OCI-LY7 (cell line): ENCODE data around the gene CIC. TPM values are rescaled to one million over a fixed set of nuclear protein-coding genes. Genes with fewer than 3 reads are reported as not detected.

Experiments
- BruUV-seq: library from RNA; stranded (reverse); fragments of 400-500 nt; replicated peaks from 2 replicates; lab custom pipeline; 2021; lab: Mats Ljungman, UMichigan
- CTCF ChIA-PET: fragments of 300-600 bp; sonication (Branson Sonifier 250); formaldehyde crosslinking; loops from one replicate; lab custom pipeline; 2022; ENCODE audit warnings: antibody characterized with exemption; ENCODE audit not compliant: unreplicated experiment; lab: Charles Lee
- POLR2A ChIA-PET: fragments of 300-600 bp; sonication (Branson Sonifier 250); formaldehyde crosslinking; loops from one replicate; lab custom pipeline; 2022; ENCODE audit warnings: antibody characterized with exemption; lab: Charles Lee
- DNase-seq: peaks from one replicate; pipeline ENCODE4 v3.0.0-alpha.2; 2015; ENCODE audit warnings: low spot score
- H2AFZ ChIP-seq: fragments of 200-600 bp; sonication (generic), shearing (Covaris generic); 2 replicates; pipeline ENCODE4 v1.6.1; 2014; ENCODE audit warnings: mild to moderate bottlenecking, antibody characterized with exemption, low read length, moderate library complexity
- H3K27ac ChIP-seq: fragments of 200-600 bp; sonication (generic); 2 replicates; pipeline ENCODE4 v1.5.1; 2014; ENCODE audit warnings: mixed run types, low read depth, mild to moderate bottlenecking, moderate library complexity, low read length, inconsistent platforms; ENCODE audit not compliant: poor library complexity, severe bottlenecking
- H3K36me3 ChIP-seq: fragments of 200-600 bp; sonication (generic); 2 replicates; pipeline ENCODE4 v1.6.1; 2014; ENCODE audit warnings: mild to moderate bottlenecking, antibody characterized with exemption, low read length, moderate library complexity, mixed read lengths; ENCODE audit not compliant: insufficient read depth
- H3K4me1 ChIP-seq: fragments of 200-600 bp; sonication (generic); 2 replicates; pipeline ENCODE4 v1.5.1; 2014; ENCODE audit warnings: mild to moderate bottlenecking, low read length; ENCODE audit not compliant: insufficient read depth, poor library complexity, severe bottlenecking
- H3K4me2 ChIP-seq: fragments of 200-600 bp; sonication (generic); 2 replicates; pipeline ENCODE4 v1.6.1; 2014; ENCODE audit warnings: mild to moderate bottlenecking, low read length
- H3K4me3 ChIP-seq: fragments of 200-600 bp; sonication (generic); 2 replicates; pipeline ENCODE4 v1.5.1; 2014; ENCODE audit warnings: mild to moderate bottlenecking, low read depth, low read length; ENCODE audit not compliant: poor library complexity, severe bottlenecking
- H3K79me2 ChIP-seq: fragments of 200-600 bp; sonication (generic); 2 replicates; pipeline ENCODE4 v1.6.1; 2016; ENCODE audit warnings: low read depth, mild to moderate bottlenecking, low read length, moderate library complexity, mixed read lengths; ENCODE audit not compliant: insufficient read depth
- H3K9me2 ChIP-seq: fragments of 200-600 bp; sonication (generic); 2 replicates; pipeline ENCODE4 v1.6.1; 2016; ENCODE audit warnings: mild to moderate bottlenecking, low read length, mixed read lengths; ENCODE audit not compliant: insufficient read depth
- H3K9me3 ChIP-seq: fragments of 200-600 bp; sonication (generic); 2 replicates; pipeline ENCODE4 v1.6.1; 2014; ENCODE audit warnings: mild to moderate bottlenecking, mixed run types, low read length, mixed read lengths
- H4K20me1 ChIP-seq: fragments of 200-600 bp; sonication (generic); 2 replicates; pipeline ENCODE4 v1.6.1; 2014; ENCODE audit warnings: mild to moderate bottlenecking, antibody characterized with exemption, low read length, moderate library complexity, mixed read lengths; ENCODE audit not compliant: insufficient read depth
- CTCF ChIP-seq: fragments of 200-600 bp; sonication (generic); conservative IDR thresholded peaks from 2 replicates; pipeline ENCODE4 v1.5.1; 2014; ENCODE audit warnings: mild to moderate bottlenecking, antibody characterized with exemption, low read length, moderate library complexity, mixed read lengths
- EZH2phosphoT487 ChIP-seq: fragments of 200-600 bp; sonication (generic); IDR thresholded peaks from 2 replicates; pipeline ENCODE4 v1.6.1; 2018; ENCODE audit warnings: low read depth, borderline replicate concordance, mild to moderate bottlenecking, mixed run types, antibody characterized with exemption, low read length, moderate library complexity, mixed read lengths
- intact Hi-C: fragments of 100-400 bp; cut with micrococcal nuclease; formaldehyde crosslinking; loops from one replicate; pipeline ENCODE4 v1.10.0; 2022; ENCODE audit not compliant: unreplicated experiment
- total RNA-seq, 2 experiments: library from RNA; depleted of rRNA in 1 of 2; stranded (reverse); fragments of >200 nt in 1 of 2; shearing (Covaris generic) in 1 of 2; gene quantifications; 2 replicates each; pipeline ENCODE4 v1.2.3, GENCODE V29; 2014 to 2022

The CIC gene
- total RNA-seq, 2 experiments from 2014 or later = 26.8 to 48.2 TPM

GRCh38 chr19:42241279-42241678, 27.8 kb upstream of the CIC start:
- H3K9me3 ChIP-seq = no peaks in the 10 kb centered on the region

GRCh38 chr19:42242069-42242511, 27.0 kb upstream of the CIC start:
- peaks cover 37% of the 10 kb centered on the region; the same call in 1 of the 2 replicates for H3K36me3 ChIP-seq
- DNase-seq = peak; percentile 43
- no peak for TF ChIP-seq EZH2phosphoT487
- TF ChIP-seq CTCF = no peak
- H3K4me1 ChIP-seq = peaks cover 33% of the 10 kb centered on the region
- no peaks in the 10 kb centered on the region for H3K9me2 ChIP-seq
- ChIA-PET POLR2A (interaction anchor here (0.5 to 1.8 kb wide), 4 partner anchors 21 to 101 kb away, joined by 4 to 9 read pairs (median 6); partner anchors contain the start of gene ZNF526), CTCF (no interaction called here)
- peak overlapping the region; percentile 4; the same call in 1 of the 2 replicates for H2AFZ ChIP-seq
- intact Hi-C loops = loop anchor here (2.0 kb wide), 1 partner anchor 133 kb away; no protein-coding TSS in a partner anchor
- H3K27ac ChIP-seq = peak overlapping the region; percentile 31
- no TSS peak for BruUV-seq
- no peaks in the 10 kb centered on the region for H4K20me1 ChIP-seq
- H3K4me3 ChIP-seq = peak overlapping the region; percentile 92
- H3K79me2 ChIP-seq = peaks cover 22% of the 10 kb centered on the region
- peak overlapping the region; percentile 96 for H3K4me2 ChIP-seq
- H3K9me3 ChIP-seq = no peaks in the 10 kb centered on the region

More at GRCh38 chr19:42241279-42241678, 27.8 kb upstream of the CIC start:
- H3K79me2 ChIP-seq = peaks cover 22% of the 10 kb centered on the region
- peak overlapping the region; percentile 92 for H3K4me3 ChIP-seq
- H3K9me2 ChIP-seq = no peaks in the 10 kb centered on the region
- no peak overlapping the region for H2AFZ ChIP-seq
- TSS peak; percentile 39 for BruUV-seq
- ChIA-PET POLR2A (no interaction called here), CTCF (no interaction called here)
- H3K27ac ChIP-seq = no peak overlapping the region
- H3K4me2 ChIP-seq = peak overlapping the region; percentile 96
- no peak for TF ChIP-seq CTCF
- no peak for TF ChIP-seq EZH2phosphoT487
- no peak for DNase-seq
- H4K20me1 ChIP-seq = no peaks in the 10 kb centered on the region
- peaks cover 27% of the 10 kb centered on the region for H3K4me1 ChIP-seq
- H3K36me3 ChIP-seq = peaks cover 36% of the 10 kb centered on the region
- intact Hi-C loops = no loop called here
